Activated T-cell treated with anti-CD3 and anti-CD28 coated beads for 1 hour (primary cell): ENCODE data around the gene GLRA1.

Source experiments
- DNase-seq: peaks from one replicate; pipeline ENCODE4 v3.0.0-alpha.2; 2020; ENCODE audit warnings: low read depth

GLRA1 gene

GRCh38 chr5:151772846-151773561 is 151.6 kb downstream of the GLRA1 start:
- no peak for DNase-seq
